Esophagus mucosa (tissue), 1 donor: ENCODE data around the gene IRAK2. TPM values are rescaled to one million over a fixed set of nuclear protein-coding genes. Genes with fewer than 3 reads are reported as not detected.
"Not testable (repeated sequence)": the region's sequence is repeated elsewhere in the genome, so short reads cannot be mapped to it uniquely, and the experiment has no call there.

Experiments
- ATAC-seq: fragments of 200-7000 bp; cut with Tn5 transposase; one replicate; pipeline ENCODE4 v1.9.1; 2020
- total RNA-seq: library from RNA; stranded (reverse); gene quantifications from one replicate; pipeline ENCODE4 v1.2.4, GENCODE V29; 2023
- donor health status: DM: yes; HTN: yes; CAD: no.

Gene IRAK2
- total RNA-seq, 1 donor from 2014 or later, result 6.0 TPM

DNA sequence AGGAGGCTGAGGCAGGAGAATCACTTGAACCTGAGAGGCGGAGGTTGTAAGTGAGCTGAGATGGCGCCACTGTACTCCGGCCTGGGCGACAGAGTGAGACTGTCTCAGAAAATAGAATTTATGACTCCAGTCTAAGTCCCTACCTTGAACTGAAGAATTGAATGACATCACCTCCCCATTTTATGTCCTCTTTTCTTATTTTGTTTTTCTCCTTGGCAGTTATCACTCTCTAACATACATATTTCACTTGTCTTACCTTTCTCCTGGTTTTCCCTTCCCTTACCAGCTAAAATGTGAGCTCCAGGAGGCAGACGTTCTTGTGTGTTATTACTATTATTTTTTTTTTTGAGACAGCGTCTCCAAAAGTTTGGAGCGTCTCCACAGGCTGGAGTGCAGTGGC is 91.1 kb downstream of the IRAK2 start:
- ATAC-seq, result no peak

DNA sequence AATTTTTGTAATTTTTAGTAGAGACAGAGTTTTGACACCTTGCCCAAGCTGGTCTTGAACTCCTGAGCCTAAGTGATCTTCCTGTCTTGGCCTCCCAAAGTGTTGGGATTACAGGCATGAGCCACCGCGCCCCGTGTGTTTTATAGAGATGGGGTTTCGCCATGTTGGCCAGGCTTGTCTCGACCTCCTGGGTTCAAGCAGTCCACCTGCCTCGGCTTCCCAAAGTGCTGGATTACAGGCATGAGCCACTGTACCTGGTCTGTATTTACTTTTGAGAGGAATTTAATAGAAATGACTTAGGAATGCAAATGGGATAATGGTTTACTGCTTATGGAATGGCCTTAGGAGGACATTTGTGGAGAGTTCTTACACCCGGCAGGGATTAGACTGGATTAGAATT is 94.3 kb downstream of the IRAK2 start:
- ATAC-seq, result no peak

- ATAC-seq, result no peak
These were observed 95.1 kb downstream of the IRAK2 start for GRCh38 chr3:10259798-10260197.

GRCh38 chr3:10260211-10260701 is 95.5 kb downstream of the IRAK2 start:
- ATAC-seq, result no peak

DNA sequence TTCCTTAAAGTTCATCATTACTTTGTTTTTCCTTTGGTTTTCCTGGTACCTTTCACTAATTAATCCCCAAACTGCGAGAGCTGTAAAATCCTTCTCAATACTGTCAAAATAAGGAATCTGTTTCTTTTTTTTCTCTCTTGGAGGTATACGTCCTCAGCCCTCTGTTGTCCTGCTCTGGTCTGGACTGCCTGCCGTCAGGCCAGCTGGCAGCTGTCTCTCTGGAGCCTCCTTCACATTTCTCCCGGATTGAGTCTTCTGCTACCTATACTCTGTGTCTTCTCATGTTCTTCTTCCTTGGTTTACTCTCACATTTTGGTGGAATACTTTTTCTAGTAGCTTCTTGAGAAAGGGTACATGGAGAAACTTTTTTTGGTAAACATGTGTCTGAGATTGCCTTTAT is 97.3 kb downstream of the IRAK2 start:
- no peak for ATAC-seq

DNA sequence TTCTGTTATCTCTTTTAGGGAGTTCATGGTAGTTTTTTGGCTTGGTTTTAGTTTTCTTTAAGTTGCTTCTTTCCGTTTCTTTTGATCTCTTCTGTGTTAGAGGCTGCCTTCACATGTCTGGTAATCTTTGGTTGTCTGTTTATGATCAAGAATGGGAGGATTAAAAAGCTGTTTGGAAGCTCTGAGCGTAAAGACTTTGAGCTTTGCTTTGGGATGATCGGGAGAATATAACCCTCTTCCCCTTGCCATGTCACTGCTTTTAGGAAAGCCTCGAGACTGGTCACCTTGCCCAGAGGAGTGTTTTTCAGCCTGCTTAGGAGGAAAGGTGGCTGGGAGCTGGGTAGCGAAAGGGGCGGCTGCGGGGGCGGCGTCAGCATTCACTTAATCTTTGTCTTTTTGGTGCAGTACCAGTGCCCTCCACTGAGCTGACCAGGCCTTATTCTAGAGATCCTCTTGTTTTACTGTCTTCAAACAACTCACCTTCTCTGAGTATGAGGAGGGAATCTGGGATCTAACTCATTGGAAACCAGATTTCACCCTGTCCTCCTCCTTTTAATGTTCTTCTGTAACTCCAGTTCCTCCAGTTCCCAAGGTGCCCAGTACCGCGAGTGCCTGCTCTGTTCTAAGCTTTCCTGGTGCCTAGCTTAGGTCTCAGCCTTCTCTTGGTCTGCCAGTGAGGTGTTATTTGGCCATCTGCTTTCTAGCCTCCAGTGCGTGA is 99.1 kb downstream of the IRAK2 start:
- peak; percentile 57 for ATAC-seq

- no peak for ATAC-seq
These were observed 101.1 kb downstream of the IRAK2 start for GRCh38 chr3:10265833-10266232.

DNA sequence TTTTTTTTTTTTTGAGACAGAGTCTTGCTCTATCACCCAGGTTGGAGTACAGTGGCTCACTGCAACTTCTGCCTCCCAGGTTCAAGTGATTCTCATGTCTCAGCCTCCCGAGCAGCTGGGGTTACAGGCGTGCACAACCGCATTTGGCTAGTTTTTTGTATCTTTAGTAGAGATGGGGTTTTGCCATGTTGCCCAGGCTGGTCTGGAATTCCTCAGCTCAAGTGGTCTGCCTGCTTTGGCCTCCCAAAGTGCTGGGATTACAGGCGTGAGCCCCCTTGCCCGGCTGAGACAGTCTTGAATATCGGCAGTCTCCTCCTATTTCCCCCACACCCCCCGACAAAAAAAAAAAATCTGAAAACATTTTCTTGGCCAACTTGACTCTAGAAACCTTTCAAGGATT is 102.2 kb downstream of the IRAK2 start:
- not testable (repeated sequence) for ATAC-seq

- no peak for ATAC-seq
These were observed 103.4 kb downstream of the IRAK2 start for GRCh38 chr3:10268116-10268515.

DNA sequence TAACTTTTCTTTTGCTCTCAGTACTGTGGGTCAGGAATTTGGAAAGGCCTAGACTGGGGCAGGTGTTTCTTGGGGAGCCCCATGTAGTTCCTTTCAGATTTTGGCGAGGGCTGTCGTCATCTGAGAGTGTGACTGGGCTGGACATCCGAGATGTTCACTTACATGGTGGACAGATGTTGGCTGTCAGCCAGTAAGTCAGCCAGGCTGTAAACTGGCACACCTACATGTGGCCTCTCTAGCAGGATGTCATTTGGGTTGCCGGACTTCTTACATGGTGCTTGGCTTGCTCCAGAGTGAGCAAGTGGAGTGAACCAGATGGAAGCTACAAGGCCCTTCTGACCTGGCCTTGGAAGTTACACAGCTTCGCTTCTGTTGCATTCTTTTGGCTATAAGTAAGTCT is 104.2 kb downstream of the IRAK2 start:
- no peak for ATAC-seq

DNA sequence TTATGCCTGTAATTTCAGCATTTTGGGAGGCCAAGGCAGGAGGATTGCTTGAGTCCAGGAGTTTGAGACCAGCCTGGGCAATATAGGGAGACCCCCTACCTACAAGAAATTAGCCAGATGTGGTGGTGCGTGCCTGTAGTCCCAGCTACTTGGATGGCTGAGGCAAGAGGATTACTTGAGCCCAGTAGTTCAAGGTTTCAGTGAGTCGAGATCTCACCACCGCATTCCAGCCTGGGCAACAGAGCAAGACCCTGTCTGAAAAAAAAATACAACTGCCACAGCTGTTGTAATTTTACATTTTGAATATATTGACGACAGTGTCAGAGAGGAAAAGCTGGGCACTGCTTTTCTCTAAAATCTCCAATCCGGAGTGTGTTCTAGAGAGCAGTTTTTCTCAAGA is 104.7 kb downstream of the IRAK2 start:
- ATAC-seq, result no peak

DNA sequence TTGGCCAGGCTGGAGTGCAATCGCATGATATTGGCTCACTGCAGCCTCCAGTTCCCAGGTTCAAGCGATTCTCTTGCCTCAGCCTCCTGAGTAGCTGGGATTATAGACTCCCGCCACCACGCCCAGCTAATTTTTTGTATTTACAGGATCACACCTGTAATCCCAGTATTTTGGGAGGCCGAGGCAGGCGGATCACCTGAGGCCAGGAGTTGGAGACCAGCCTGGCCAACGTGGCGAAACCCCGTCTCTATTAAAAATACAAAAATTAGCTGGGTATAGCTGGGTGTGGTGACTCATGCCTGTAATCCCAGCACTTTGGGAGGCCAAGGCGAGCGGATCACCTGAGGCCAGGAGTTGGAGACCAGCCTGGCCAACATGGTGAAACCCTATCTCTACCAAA is 107.8 kb downstream of the IRAK2 start:
- not testable (repeated sequence) for ATAC-seq

GRCh38 chr3:10272977-10273376 is 108.3 kb downstream of the IRAK2 start:
- ATAC-seq, result no peak

- ATAC-seq, result peak; percentile 60
These were observed 109.1 kb downstream of the IRAK2 start for GRCh38 chr3:10273702-10274305.

- no peak for ATAC-seq
These were observed 109.9 kb downstream of the IRAK2 start for GRCh38 chr3:10274601-10275000.

DNA sequence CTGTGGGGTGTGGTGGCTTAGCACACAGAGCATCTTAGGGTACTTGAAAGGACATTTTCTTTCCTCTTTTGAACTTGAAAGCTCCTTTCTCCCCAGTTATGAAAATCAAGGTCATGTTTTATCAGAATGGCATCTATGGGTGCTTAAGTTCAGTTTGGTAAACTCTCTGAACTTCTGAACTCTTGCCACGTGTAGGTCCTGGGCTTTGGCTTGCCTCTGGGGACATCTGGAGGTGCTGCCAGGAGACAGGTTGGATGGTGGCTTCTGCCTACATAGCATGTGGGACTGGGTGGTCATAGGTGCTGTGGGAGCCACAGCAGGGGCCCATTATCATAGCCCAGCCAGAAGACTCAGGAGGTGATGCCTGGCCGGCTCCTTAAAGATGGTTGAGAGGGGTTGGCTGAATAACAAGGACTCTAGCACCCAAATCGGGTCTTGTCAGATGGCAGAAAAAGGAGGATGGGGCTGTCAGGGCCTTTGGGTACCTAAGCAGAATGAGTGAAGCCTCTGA is 112.5 kb downstream of the IRAK2 start:
- no peak for ATAC-seq

- ATAC-seq, result no peak
These were observed 113.8 kb downstream of the IRAK2 start for GRCh38 chr3:10278501-10278900.

DNA sequence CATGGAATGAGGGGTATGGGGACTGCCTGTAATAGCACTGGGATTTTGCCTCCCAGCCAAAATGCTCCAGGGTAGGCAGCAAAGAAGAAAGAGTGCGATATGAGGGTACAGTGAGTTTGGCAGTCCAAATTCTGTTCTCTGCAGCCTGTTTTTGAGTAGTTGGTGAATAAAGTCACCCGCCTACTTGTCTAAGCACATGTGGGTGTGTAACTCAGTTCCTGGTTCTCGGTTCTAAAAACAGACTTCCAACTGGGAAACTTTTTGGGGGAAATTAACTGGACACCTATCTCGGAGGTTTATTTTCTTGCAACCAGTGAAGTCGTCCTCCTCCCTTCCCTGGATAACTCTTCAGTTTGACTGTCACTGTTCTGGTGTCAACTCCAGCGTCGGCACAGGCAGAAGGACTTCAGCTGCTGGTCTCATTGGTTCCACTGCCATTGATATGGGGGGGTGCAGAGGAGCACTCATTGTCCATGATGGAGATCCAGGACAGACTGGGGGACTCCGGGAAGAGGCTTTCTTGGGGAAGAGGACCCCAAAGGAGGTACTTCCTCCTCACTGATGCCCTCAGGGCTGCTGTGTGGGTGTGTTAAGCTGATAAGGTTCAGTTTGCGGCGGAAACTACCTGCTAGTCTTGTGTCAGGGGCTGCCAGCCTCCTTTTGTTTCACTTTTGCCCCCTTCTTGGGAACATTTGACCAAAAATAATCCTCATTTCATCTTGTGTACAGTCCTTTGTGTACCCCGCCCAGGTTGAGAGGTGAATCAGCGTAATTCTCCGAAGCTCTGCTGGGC is 114.9 kb downstream of the IRAK2 start:
- no peak for ATAC-seq

GRCh38 chr3:10280177-10280529 is 115.4 kb downstream of the IRAK2 start:
- ATAC-seq, result peak; percentile 30

- ATAC-seq, result no peak
These were observed 115.9 kb downstream of the IRAK2 start for GRCh38 chr3:10280571-10280970.

DNA sequence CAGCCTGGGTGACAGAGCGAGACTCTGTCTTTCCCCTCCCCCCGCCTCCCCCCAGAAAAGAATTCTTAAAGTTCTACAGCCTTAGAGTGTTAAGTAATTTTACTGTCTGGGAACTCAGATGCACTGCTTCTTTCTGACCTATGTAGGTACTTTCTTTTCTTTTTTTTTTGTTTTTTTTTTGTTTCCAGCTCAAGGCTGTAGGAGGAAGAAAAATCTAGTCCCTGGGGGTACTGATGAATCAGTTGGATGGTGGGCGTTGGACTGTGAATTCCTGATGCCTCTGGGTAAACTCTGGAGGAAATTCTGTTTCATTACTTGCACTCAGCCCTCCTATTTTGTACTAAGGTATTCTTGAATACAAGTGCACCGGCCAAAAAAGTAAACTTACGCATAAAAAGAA is 117.2 kb downstream of the IRAK2 start:
- no peak for ATAC-seq

DNA sequence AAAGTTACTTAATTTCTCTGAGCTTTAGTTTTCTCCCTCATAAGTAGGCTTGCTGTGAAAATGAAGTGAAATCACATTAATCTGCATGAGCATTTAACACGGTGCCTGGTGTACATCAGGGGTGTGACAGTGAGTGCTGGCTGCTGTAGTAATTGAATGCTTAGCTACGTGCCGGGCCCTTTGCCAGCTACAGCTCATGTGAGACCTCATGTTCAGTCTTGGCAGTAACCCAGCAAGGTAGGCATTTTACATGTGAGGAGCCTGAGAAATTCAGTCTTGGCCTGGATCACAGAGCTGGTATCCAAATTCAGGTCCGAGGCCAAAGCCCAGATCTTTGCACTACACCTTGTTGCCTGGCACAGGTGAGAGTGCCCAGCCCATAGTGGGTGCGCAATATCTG is 118.9 kb downstream of the IRAK2 start:
- ATAC-seq, result peak; percentile 57

DNA sequence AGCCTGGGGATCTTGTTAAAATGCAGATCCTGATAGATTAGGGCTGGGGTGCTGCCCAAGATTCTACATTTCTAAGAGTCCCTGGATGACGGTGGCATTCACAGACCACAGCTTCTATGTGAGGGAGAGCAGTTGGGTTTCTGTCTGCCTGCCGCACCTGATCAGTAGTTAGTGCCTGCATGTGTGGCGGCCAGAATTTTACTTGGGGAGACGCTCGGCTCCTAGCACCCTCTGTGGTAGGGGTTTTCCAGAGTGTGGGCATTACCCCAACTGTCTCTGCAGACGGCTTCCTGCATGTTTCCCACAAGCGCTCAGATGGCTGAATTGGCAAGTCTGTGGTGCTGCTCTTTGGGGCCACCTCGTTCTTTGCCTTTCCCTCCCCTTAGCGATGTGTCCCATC is 119.8 kb downstream of the IRAK2 start:
- ATAC-seq, result no peak
